H1 (cell line): ENCODE results near the gene FAM204A.

ENCODE experiments used
- CEBPB ChIP-seq: IDR thresholded peaks from 2 replicates; pipeline ENCODE4 v1.6.1; 2012; ENCODE audit warnings: low read depth, low read length
- CTCF ChIP-seq, 3 experiments: IDR thresholded peaks; 1 replicate in 2 of 3; 2 replicates in 1 of 3; pipeline versions ENCODE4 v1.5.1 to v1.6.1; 2011; ENCODE audit warnings: low read length in 3 of 3, mild to moderate bottlenecking in 3 of 3, inconsistent platforms in 2 of 3, low read depth in 1 of 3, moderate library complexity in 1 of 3; ENCODE audit not compliant: insufficient read depth in 1 of 3; ENCODE audit errors: control extremely low read depth in 1 of 3
- HDAC2 ChIP-seq, 2 experiments: fragments of 300-600 bp in 1 of 2; sonication (generic) in 1 of 2; IDR thresholded peaks; 2 replicates each; pipeline ENCODE4 v1.6.1; 2011 to 2012; ENCODE audit warnings: low read depth in 2 of 2, low read length in 2 of 2, mild to moderate bottlenecking in 2 of 2, moderate library complexity in 2 of 2, borderline replicate concordance in 1 of 2, inconsistent platforms in 1 of 2
- HDAC6 ChIP-seq: IDR thresholded peaks from one replicate; pipeline ENCODE4 v1.7.1; 2012; ENCODE audit warnings: low read depth, mild to moderate bottlenecking, inconsistent platforms, low read length, moderate library complexity
- MAX ChIP-seq: IDR thresholded peaks from 2 replicates; pipeline ENCODE4 v1.6.1; 2012; ENCODE audit warnings: inconsistent platforms
- POLR2A ChIP-seq, 2 experiments: IDR thresholded peaks; 1 replicate in 1 of 2; 2 replicates in 1 of 2; pipeline ENCODE4 v1.6.1; 2011; ENCODE audit warnings: low read depth in 2 of 2, low read length in 2 of 2, mild to moderate bottlenecking in 2 of 2; ENCODE audit errors: control extremely low read depth in 1 of 2
- TAF1 ChIP-seq: IDR thresholded peaks from 2 replicates; pipeline ENCODE4 v1.6.1; 2011; ENCODE audit warnings: mild to moderate bottlenecking, low read depth, low read length
- TAF7 ChIP-seq: optimal IDR thresholded peaks from 2 replicates; pipeline ENCODE3; 2011; ENCODE audit warnings: low read depth, mild to moderate bottlenecking, inconsistent platforms, low read length, moderate library complexity, borderline replicate concordance
- TCF12 ChIP-seq: IDR thresholded peaks from 2 replicates; pipeline ENCODE4 v1.6.1; 2011; ENCODE audit warnings: low read depth, mild to moderate bottlenecking, low read length

- no peak for TF ChIP-seq TAF7
- TF ChIP-seq CTCF (IDR thresholded peaks at IDR 0.05; ENCODE audit: control extremely low read depth in 1 of 3, insufficient read depth in 1 of 3, low read depth in 1 of 3, low read length in 3 of 3): no peak
- TF ChIP-seq CEBPB: no peak
- TF ChIP-seq HDAC6: no peak
- no peak for TF ChIP-seq POLR2A (IDR thresholded peaks at IDR 0.05; ENCODE audit: control extremely low read depth in 1 of 2, low read depth in 2 of 2, low read length in 2 of 2)
- TF ChIP-seq TAF1: no peak
- TF ChIP-seq HDAC2 (IDR thresholded peaks at IDR 0.05; ENCODE audit: borderline replicate concordance in 1 of 2, low read depth in 2 of 2, low read length in 2 of 2): no peak
- TF ChIP-seq TCF12: no peak
- TF ChIP-seq MAX: no peak
These were observed 92.4 kb downstream of the FAM204A start for GRCh38 chr10:118249714-118250113.
